GM12878 (cell line): ENCODE results near the gene HAPLN2. TPM values are rescaled to one million over a fixed set of nuclear protein-coding genes. Genes with fewer than 3 reads are reported as not detected.

Experiments used
- ATAC-seq: fragments of 200-7000 bp; cut with Tn5 transposase; 3 replicates; pipeline ENCODE4 v1.9.1; 2020; ENCODE audit warnings: mild to moderate bottlenecking, moderate library complexity
- Bru-seq: library from RNA; stranded (reverse); fragments of 400-500 nt; gene quantifications from one replicate; lab custom pipeline; 2021; lab: Mats Ljungman, UMichigan
- BruChase-seq, 2 experiments: library from RNA; stranded (reverse); fragments of 400-500 nt; gene quantifications; one replicate each; lab custom pipeline; 2021; lab: Mats Ljungman, UMichigan
- BruUV-seq: library from RNA; stranded (reverse); fragments of 400-500 nt; replicated peaks from 2 replicates; lab custom pipeline; 2021; lab: Mats Ljungman, UMichigan
- CTCF ChIA-PET: fragments of 300-600 bp; sonication (Branson Sonifier 250); formaldehyde crosslinking; extraction: SDS; loops from one replicate; lab custom pipeline; 2021; ENCODE audit warnings: inconsistent platforms; lab: Yijun Ruan, JAX
- POLR2A ChIA-PET: fragments of 350-600 bp; formaldehyde crosslinking; extraction: SDS; loops from one replicate; lab custom pipeline; 2021; ENCODE audit warnings: inconsistent platforms; lab: Charles Lee
- RAD21 ChIA-PET: fragments of 300-600 bp; sonication (Branson Sonifier 250); formaldehyde crosslinking; loops from one replicate; lab custom pipeline; 2023; ENCODE audit warnings: antibody characterized with exemption; ENCODE audit not compliant: unreplicated experiment; lab: Charles Lee
- SMC1A ChIA-PET: fragments of 300-600 bp; sonication (Branson Sonifier 250); formaldehyde crosslinking; loops from one replicate; lab custom pipeline; 2023; ENCODE audit not compliant: unreplicated experiment, uncharacterized antibody; lab: Charles Lee
- DNase-seq: peaks from one replicate; pipeline ENCODE4 v3.0.0-alpha.2; 2011; ENCODE audit warnings: low read depth, low spot score
- FAIRE-seq: peaks from 3 replicates; lab custom pipeline; 2011; peaks lifted over from hg19 to GRCh38; lab: Jason Lieb, UNC
- H2AFZ ChIP-seq: 2 replicates; pipeline ENCODE4 v1.6.0; 2011; ENCODE audit warnings: low read depth, low read length, control low read depth; ENCODE audit not compliant: control insufficient read depth
- H3K27ac ChIP-seq: 2 replicates; pipeline ENCODE4 v1.5.1; 2011; ENCODE audit warnings: control low read depth; ENCODE audit not compliant: control insufficient read depth, insufficient read depth
- H3K27me3 ChIP-seq, 2 experiments: replicated peaks in 1 of 2; 2 replicates each; pipeline versions ENCODE4 v1.6.0 to v1.6.1; 2011; ENCODE audit warnings: low read length in 1 of 2; ENCODE audit not compliant: control insufficient read depth in 2 of 2, insufficient read depth in 2 of 2
- H3K36me3 ChIP-seq, 2 experiments: 2 replicates each; pipeline ENCODE4 v1.5.1; 2011; ENCODE audit warnings: low read length in 1 of 2; ENCODE audit not compliant: control insufficient read depth in 2 of 2, insufficient read depth in 2 of 2
- H3K4me1 ChIP-seq: 2 replicates; pipeline ENCODE4 v1.6.1; 2011; ENCODE audit warnings: mild to moderate bottlenecking, low read length, moderate library complexity, mixed read lengths; ENCODE audit not compliant: control insufficient read depth, insufficient read depth
- H3K4me2 ChIP-seq: 2 replicates; pipeline ENCODE4 v1.6.0; 2011; ENCODE audit warnings: control low read depth; ENCODE audit not compliant: control insufficient read depth, insufficient read depth
- H3K4me3 ChIP-seq: fragments of 200-600 bp; sonication (generic); 2 replicates; pipeline ENCODE4 v1.5.1; 2016
- H3K79me2 ChIP-seq: 2 replicates; pipeline ENCODE4 v1.6.0; 2011; ENCODE audit warnings: low read length; ENCODE audit not compliant: control insufficient read depth, insufficient read depth
- H3K9ac ChIP-seq: 2 replicates; pipeline ENCODE4 v1.8.0; 2011; ENCODE audit warnings: low read length, control low read depth, mixed read lengths; ENCODE audit not compliant: control insufficient read depth, insufficient read depth
- H3K9me3 ChIP-seq: replicated peaks from 3 replicates; pipeline ENCODE4 v1.5.1; 2011; ENCODE audit warnings: mild to moderate bottlenecking, low read length; ENCODE audit not compliant: control insufficient read depth, insufficient read depth
- H4K20me1 ChIP-seq: 2 replicates; pipeline ENCODE4 v1.6.0; 2011; ENCODE audit not compliant: control insufficient read depth, insufficient read depth
- BMI1 ChIP-seq: fragments of 450-650 bp; IDR thresholded peaks from 2 replicates; pipeline ENCODE4 v1.6.1; 2016; ENCODE audit warnings: mild to moderate bottlenecking, moderate library complexity, borderline replicate concordance
- SMC3 ChIP-seq: IDR thresholded peaks from 2 replicates; pipeline ENCODE4 v1.6.1; 2011; ENCODE audit warnings: low read length, improper control_type of control experiment, borderline replicate concordance
- WGBS: methylation state at CpG from one replicate; pipeline ENCODE4 v1.1.6; 2016; ENCODE audit warnings: low lambda C conversion rate; ENCODE audit not compliant: insufficient replicate concordance, insufficient coverage; ENCODE audit errors: missing lambda C conversion rate; 5-methylcytosine and 5-hydroxymethylcytosine counted together
- in situ Hi-C: fragments of 300-500 bp; cut with MboI; formaldehyde crosslinking; loops from 9 replicates; pipeline ENCODE4 v1.14.3; 2018; ENCODE audit warnings: mixed read lengths
- intact Hi-C: fragments of 100-400 bp; cut with micrococcal nuclease; formaldehyde crosslinking; loops from one replicate; pipeline ENCODE4 v1.14.2; 2022; ENCODE audit not compliant: unreplicated experiment
- long read RNA-seq, 2 experiments: library from polyadenylated mRNA; unstranded; transcript quantifications; one replicate each; pipeline ENCODE4 v2.0.0, GENCODE V29; 2019 to 2020
- polyA minus RNA-seq, 3 experiments: library from RNA; depleted of rRNA, polyadenylated mRNA; stranded (reverse); fragments of >200 nt; gene quantifications; 2 replicates each; pipeline ENCODE4 v1.2.3, GENCODE V29; 2011
- polyA plus RNA-seq, 11 experiments: library from polyadenylated mRNA; depleted of rRNA in 4 of 11; unstranded in 6 of 11; stranded (reverse) in 5 of 11; fragments of >200 nt; fragmentation: Nextera tagmentation in 4 of 11; fragmentation: Illumina TruSeq in 1 of 11; extraction: Ambion mirVana in 4 of 11; extraction: Trizol in 1 of 11; gene quantifications; 1 replicate in 1 of 11; 2 replicates in 10 of 11; pipeline versions ENCODE4 v1.2.1 to v1.2.3, GENCODE V29; 2011 to 2016; ENCODE audit warnings: inconsistent platforms in 2 of 11, missing spikeins in 2 of 11, low read depth in 1 of 11
- total RNA-seq, 4 experiments: library from RNA; depleted of rRNA in 3 of 4; stranded (reverse); fragments of >200 nt in 3 of 4; fragmentation: Illumina TruSeq in 1 of 4; extraction: Trizol in 1 of 4; gene quantifications; 2 replicates each; pipeline versions ENCODE4 v1.2.1 to v1.2.3, GENCODE V29; 2013 to 2021
- TF ChIP-seq, protein P1 (sequence below), 3 experiments: IDR thresholded peaks in 2 of 3; conservative IDR thresholded peaks in 1 of 3; 2 replicates each; pipeline ENCODE4 v1.5.1; 2011; ENCODE audit warnings: low read depth in 3 of 3, low read length in 3 of 3, mild to moderate bottlenecking in 3 of 3, control low read depth in 2 of 3, moderate library complexity in 2 of 3, inconsistent platforms in 1 of 3, mixed read lengths in 1 of 3; ENCODE audit not compliant: control insufficient read depth in 2 of 3, insufficient read depth in 1 of 3; ENCODE audit errors: extremely low read depth in 1 of 3

HAPLN2 gene
- not detected in 2 replicates for total RNA-seq (2013; cell fraction: nucleolus; rRNA removed)
- not detected in 2 replicates for total RNA-seq (2014; rRNA removed)
- total RNA-seq (2014; rRNA removed; fragmentation: Illumina TruSeq; extraction: Trizol), result not detected in 2 replicates
- not detected in 2 replicates for total RNA-seq (2021)
- not detected for polyA plus RNA-seq (2011; ENCODE audit: low read depth)
- polyA plus RNA-seq (2011; rRNA removed), result not detected in 2 replicates
- polyA plus RNA-seq (2011; cell fraction: cytosol; rRNA removed), result 0.07 and 0.12 TPM in 2 replicates
- 0.79 and 1.1 TPM in 2 replicates for polyA plus RNA-seq (2011; cell fraction: nucleus; rRNA removed)
- 0.11 TPM in 1 of 2 replicates, not detected in the other for polyA plus RNA-seq (2012)
- not detected in 2 replicates for polyA plus RNA-seq (2014; fragmentation: Illumina TruSeq; extraction: Trizol)
- polyA plus RNA-seq (2014; fragmentation: Nextera tagmentation; extraction: Ambion mirVana), result not detected
- polyA plus RNA-seq (2014; rRNA removed), result 0.15 TPM in 1 of 2 replicates, not detected in the other
- polyA plus RNA-seq (2016; fragmentation: Nextera tagmentation; extraction: Ambion mirVana), result under 1 TPM in 1 of 2 experiments, not detected in 1; 0.24 TPM
- not detected in 2 replicates for polyA minus RNA-seq (2011; rRNA and poly(A)+ RNA removed)
- polyA minus RNA-seq (2011; cell fraction: cytosol; rRNA and poly(A)+ RNA removed), result not detected in 2 replicates
- polyA minus RNA-seq (2011; cell fraction: nucleus; rRNA and poly(A)+ RNA removed), result not detected in 2 replicates
- percentile 25 among the genes with signal in this experiment for Bru-seq, nascent RNA
- BruChase-seq, experiment 1, labeled RNA remaining after a 6-hour chase, result percentile 25 among the genes with signal in this experiment
- BruChase-seq, experiment 2, labeled RNA remaining after a 2-hour chase, result percentile 12 among the genes with signal in this experiment
- long read RNA-seq, experiment 1, result 0 reads
- long read RNA-seq, experiment 2, partial matches to known transcripts, result 0 of 1 reads
- long read RNA-seq, experiment 2, other reads (novel, unspliced or antisense), result 1 of 1 reads

GRCh38 chr1:156618853-156619581 is at the start of gene HAPLN2:
Gene HAPLN2 (plus strand): TSS chr1:156619415. CDS start chr1:156623491, 4,076 bp downstream.
- no peaks in the 10 kb centered on the region for H3K79me2 ChIP-seq
- peak; percentile 68 for ATAC-seq
- WGBS, result 6% methylated on average over 7 of the region's 7 CpGs
- CTCF ChIA-PET, result interaction anchor here (1.2 to 3.0 kb wide), 11 partner anchors 8 to 233 kb away, joined by 3 to 16 read pairs (median 5); partner anchors contain the start of gene CRABP2
- H3K27ac ChIP-seq, result no peak within 1 kb of the TSS
- FAIRE-seq, result peak; percentile 76
- SMC1A ChIA-PET, result interaction anchor here (0.8 kb wide), 1 partner anchor 45 kb away, joined by 3 read pairs; no protein-coding TSS in a partner anchor
- no peak for DNase-seq
- no peaks in the 10 kb centered on the region for H4K20me1 ChIP-seq
- BruUV-seq, result no TSS peak
- H3K9me3 ChIP-seq, result no peaks in the 10 kb centered on the region
- in situ Hi-C loops, result no loop called here
- H2AFZ ChIP-seq, result no peak within 1 kb of the TSS
- no peak within 1 kb of the TSS for H3K4me2 ChIP-seq
- RAD21 ChIA-PET, result interaction anchor here (1.1 kb wide), 1 partner anchor 38 kb away, joined by 3 read pairs; no protein-coding TSS in a partner anchor
- H3K27me3 ChIP-seq, result peaks cover 10% of the 10 kb centered on the region in 2 experiments
- POLR2A ChIA-PET, result no interaction called here
- intact Hi-C loops, result no loop called here
- no peak within 1 kb of the TSS for H3K9ac ChIP-seq
- TF ChIP-seq SMC3 (peak; percentile 27; the same call in 1 of the 2 replicates), BMI1 (no peak)
- TF ChIP-seq, protein P1, sequence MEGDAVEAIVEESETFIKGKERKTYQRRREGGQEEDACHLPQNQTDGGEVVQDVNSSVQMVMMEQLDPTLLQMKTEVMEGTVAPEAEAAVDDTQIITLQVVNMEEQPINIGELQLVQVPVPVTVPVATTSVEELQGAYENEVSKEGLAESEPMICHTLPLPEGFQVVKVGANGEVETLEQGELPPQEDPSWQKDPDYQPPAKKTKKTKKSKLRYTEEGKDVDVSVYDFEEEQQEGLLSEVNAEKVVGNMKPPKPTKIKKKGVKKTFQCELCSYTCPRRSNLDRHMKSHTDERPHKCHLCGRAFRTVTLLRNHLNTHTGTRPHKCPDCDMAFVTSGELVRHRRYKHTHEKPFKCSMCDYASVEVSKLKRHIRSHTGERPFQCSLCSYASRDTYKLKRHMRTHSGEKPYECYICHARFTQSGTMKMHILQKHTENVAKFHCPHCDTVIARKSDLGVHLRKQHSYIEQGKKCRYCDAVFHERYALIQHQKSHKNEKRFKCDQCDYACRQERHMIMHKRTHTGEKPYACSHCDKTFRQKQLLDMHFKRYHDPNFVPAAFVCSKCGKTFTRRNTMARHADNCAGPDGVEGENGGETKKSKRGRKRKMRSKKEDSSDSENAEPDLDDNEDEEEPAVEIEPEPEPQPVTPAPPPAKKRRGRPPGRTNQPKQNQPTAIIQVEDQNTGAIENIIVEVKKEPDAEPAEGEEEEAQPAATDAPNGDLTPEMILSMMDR (IDR thresholded peaks at IDR 0.05 in 2 of 3, conservative IDR thresholded peaks at IDR 0.05 in 1 of 3; ENCODE audit: control insufficient read depth in 2 of 3, extremely low read depth in 1 of 3, insufficient read depth in 1 of 3, low read depth in 3 of 3, low read length in 3 of 3), result peak; percentile 48 to 60 (median 53)
- no peaks in the 10 kb centered on the region; the same call in 1 of the 2 replicates for H3K4me1 ChIP-seq
- H3K36me3 ChIP-seq, result no peaks in the 10 kb centered on the region
- H3K4me3 ChIP-seq, result no peak within 1 kb of the TSS
